WTC11 (cell line): ENCODE data around the gene MEIOSIN. TPM values are rescaled to one million over a fixed set of nuclear protein-coding genes. Genes with fewer than 3 reads are reported as not detected.
A peak's percentile ranks its signal among the peaks of the same experiment; 100 is the strongest.

Experiments
- ATAC-seq: fragments of 200-7000 bp; cut with Tn5 transposase; 2 replicates; pipeline ENCODE4 v1.10.0; 2021; ENCODE audit warnings: mild to moderate bottlenecking, moderate library complexity
- CTCF ChIA-PET: fragments of 300-600 bp; sonication (Branson Sonifier 250); formaldehyde crosslinking; loops from one replicate; lab custom pipeline; 2021; ENCODE audit warnings: antibody characterized with exemption; lab: Charles Lee
- POLR2A ChIA-PET: fragments of 350-600 bp; sonication (Branson Sonifier 250); formaldehyde crosslinking; loops from one replicate; lab custom pipeline; 2021; ENCODE audit warnings: antibody characterized with exemption; lab: Charles Lee
- DNase-seq: peaks from one replicate; pipeline ENCODE4 v3.0.0; 2021; ENCODE audit warnings: low spot score
- H3K27ac Mint-ChIP-seq: 2 replicates; pipeline ENCODE4 v1.8.0; 2021; ENCODE audit warnings: mixed read lengths
- H3K27me3 Mint-ChIP-seq: 2 replicates; pipeline ENCODE4 v1.8.0; 2021; ENCODE audit warnings: low read depth, mild to moderate bottlenecking, moderate library complexity, mixed read lengths
- H3K36me3 Mint-ChIP-seq: 2 replicates; pipeline ENCODE4 v1.8.0; 2021; ENCODE audit warnings: mixed read lengths
- H3K4me1 Mint-ChIP-seq: 2 replicates; pipeline ENCODE4 v1.8.0; 2022; ENCODE audit warnings: mixed read lengths
- H3K4me3 Mint-ChIP-seq: 2 replicates; pipeline ENCODE4 v1.8.0; 2021; ENCODE audit warnings: mild to moderate bottlenecking, moderate library complexity, mixed read lengths
- H3K9me3 Mint-ChIP-seq: 2 replicates; pipeline ENCODE4 v1.8.0; 2021; ENCODE audit warnings: mixed read lengths
- ATF6 ChIP-seq: sonication (generic); formaldehyde crosslinking; IDR thresholded peaks from 2 replicates; pipeline ENCODE4 v1.8.1; 2023; ENCODE audit warnings: mild to moderate bottlenecking, missing genetic modification reagents
- CREB1 ChIP-seq: sonication (generic); formaldehyde crosslinking; IDR thresholded peaks from 2 replicates; pipeline ENCODE4 v1.8.0; 2023; ENCODE audit warnings: mild to moderate bottlenecking, missing genetic modification reagents
- CTCF ChIP-seq: fragments of 200-600 bp; IDR thresholded peaks from 2 replicates; pipeline ENCODE4 v1.8.0; 2022; ENCODE audit warnings: antibody characterized with exemption
- ERG ChIP-seq: fragments of 250-450 bp; sonication (Bioruptor Pico); IDR thresholded peaks from 2 replicates; pipeline ENCODE4 v1.8.0; 2021; ENCODE audit warnings: mild to moderate bottlenecking
- FOXJ3 ChIP-seq: sonication (generic); formaldehyde crosslinking; IDR thresholded peaks from 2 replicates; pipeline ENCODE4 v1.9.0; 2021; ENCODE audit warnings: missing genetic modification reagents, mild to moderate bottlenecking, borderline replicate concordance
- GABPB1 ChIP-seq: sonication (generic); formaldehyde crosslinking; IDR thresholded peaks from 2 replicates; pipeline ENCODE4 v1.8.1; 2023; ENCODE audit warnings: mild to moderate bottlenecking, missing genetic modification reagents
- JAZF1 ChIP-seq: fragments of 250-450 bp; sonication (Bioruptor Pico); IDR thresholded peaks from 2 replicates; pipeline ENCODE4 v1.9.0; 2021; ENCODE audit warnings: moderate library complexity, mild to moderate bottlenecking, inconsistent platforms
- KAT7 ChIP-seq: sonication (generic); formaldehyde crosslinking; IDR thresholded peaks from 2 replicates; pipeline ENCODE4 v1.8.1; 2023; ENCODE audit warnings: missing genetic modification reagents, mild to moderate bottlenecking, borderline replicate concordance
- MXD4 ChIP-seq: fragments of 250-450 bp; sonication (Bioruptor Pico); IDR thresholded peaks from 2 replicates; pipeline ENCODE4 v1.8.0; 2021; ENCODE audit warnings: mild to moderate bottlenecking, moderate library complexity, borderline replicate concordance
- NFATC4 ChIP-seq: fragments of 250-450 bp; sonication (Bioruptor Pico); IDR thresholded peaks from 2 replicates; pipeline ENCODE4 v1.9.0; 2021; ENCODE audit warnings: mild to moderate bottlenecking
- NFYB ChIP-seq: sonication (generic); formaldehyde crosslinking; conservative IDR thresholded peaks from 2 replicates; pipeline ENCODE4 v1.8.0; 2022; ENCODE audit warnings: low read depth, missing genetic modification reagents
- NR2C2 ChIP-seq: sonication (generic); formaldehyde crosslinking; IDR thresholded peaks from 2 replicates; pipeline ENCODE4 v1.8.0; 2022; ENCODE audit warnings: mild to moderate bottlenecking, missing genetic modification reagents
- OVOL2 ChIP-seq: fragments of 250-450 bp; sonication (Bioruptor Pico); IDR thresholded peaks from 2 replicates; pipeline ENCODE4 v1.9.0; 2021; ENCODE audit warnings: mild to moderate bottlenecking, borderline replicate concordance
- SP1 ChIP-seq: sonication (generic); formaldehyde crosslinking; conservative IDR thresholded peaks from 2 replicates; pipeline ENCODE4 v1.8.1; 2022; ENCODE audit warnings: missing genetic modification reagents
- ZBTB43 ChIP-seq: sonication (generic); formaldehyde crosslinking; IDR thresholded peaks from 2 replicates; pipeline ENCODE4 v1.8.1; 2023; ENCODE audit warnings: mild to moderate bottlenecking, missing genetic modification reagents
- ZNF121 ChIP-seq: sonication (generic); formaldehyde crosslinking; IDR thresholded peaks from 2 replicates; pipeline ENCODE4 v1.8.0; 2023; ENCODE audit warnings: missing genetic modification reagents
- ZNF138 ChIP-seq: sonication (generic); formaldehyde crosslinking; conservative IDR thresholded peaks from 2 replicates; pipeline ENCODE4 v1.8.1; 2022; ENCODE audit warnings: mild to moderate bottlenecking, moderate library complexity, missing genetic modification reagents
- ZSCAN18 ChIP-seq: fragments of 250-450 bp; sonication (Bioruptor Pico); IDR thresholded peaks from 2 replicates; pipeline ENCODE4 v2.1.2; 2022; ENCODE audit warnings: mild to moderate bottlenecking, moderate library complexity
- total RNA-seq: library from RNA; stranded (reverse); gene quantifications from 3 replicates; pipeline ENCODE4 v1.2.3, GENCODE V29; 2021
- TF ChIP-seq, protein P1 (sequence below): fragments of 250-450 bp; sonication (Bioruptor Pico); conservative IDR thresholded peaks from 2 replicates; pipeline ENCODE4 v1.9.0; 2021; ENCODE audit warnings: mild to moderate bottlenecking
- TF ChIP-seq, protein P2 (sequence below): sonication (generic); formaldehyde crosslinking; IDR thresholded peaks from 2 replicates; pipeline ENCODE4 v1.8.1; 2022; ENCODE audit warnings: mild to moderate bottlenecking, missing genetic modification reagents, moderate library complexity, borderline replicate concordance

The MEIOSIN gene
- total RNA-seq, 1 experiment from 2014 or later: not detected

DNA sequence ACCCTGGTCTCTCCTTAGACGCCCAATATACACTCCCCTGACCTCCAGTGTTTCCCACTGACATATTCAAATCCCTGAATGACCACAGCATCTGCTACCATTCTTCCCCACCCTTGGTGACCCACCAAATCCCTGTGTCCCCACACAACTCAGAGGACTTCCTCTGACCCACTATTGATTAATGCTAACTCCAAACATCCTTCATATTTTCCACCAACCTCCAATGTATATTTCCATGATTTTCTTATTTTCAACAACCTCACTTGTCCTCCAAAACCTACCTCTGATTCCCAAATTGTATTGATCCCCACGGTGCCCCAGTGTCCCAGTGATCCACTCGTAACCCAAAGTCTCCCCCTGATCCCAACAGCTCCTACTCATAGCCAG lies 59.9 kb downstream of the MEIOSIN start:
- no peak for DNase-seq
- ChIA-PET POLR2A (interaction anchor here (0.6 to 1.2 kb wide), 10 partner anchors 11 to 85 kb away, joined by 3 to 6 read pairs (median 4); partner anchors contain the start of genes DMPK, FBXO46 and SIX5), CTCF (interaction anchor here (0.6 to 4.9 kb wide), 14 partner anchors 11 to 307 kb away, joined by 3 to 43 read pairs (median 4); partner anchors contain the start of genes DMPK, FOXA3, RSPH6A and SIX5)
- no peak overlapping the region; the same call in 1 of the 2 replicates for H3K27ac Mint-ChIP-seq
- peaks cover 17% of the 10 kb centered on the region for H3K4me1 Mint-ChIP-seq
- H3K36me3 Mint-ChIP-seq: peaks cover 16% of the 10 kb centered on the region
- ATAC-seq: no peak; the same call in 1 of the 2 replicates
- no peaks in the 10 kb centered on the region for H3K9me3 Mint-ChIP-seq
- no peak for TF ChIP-seq ATF6 (CRISPR knock-in tag)
- no peak for TF ChIP-seq ERG (CRISPR knock-in tag)
- TF ChIP-seq GABPB1 (CRISPR knock-in tag): no peak
- no peak for TF ChIP-seq ZNF138
- TF ChIP-seq KAT7: no peak
- no peak for TF ChIP-seq MXD4 (CRISPR knock-in tag)
- no peak for TF ChIP-seq NFYB
- no peak for TF ChIP-seq ZNF121
- no peak for TF ChIP-seq CREB1 (CRISPR knock-in tag)
- TF ChIP-seq NR2C2 (CRISPR knock-in tag): no peak
- TF ChIP-seq NFATC4: no peak
- TF ChIP-seq, protein P1, sequence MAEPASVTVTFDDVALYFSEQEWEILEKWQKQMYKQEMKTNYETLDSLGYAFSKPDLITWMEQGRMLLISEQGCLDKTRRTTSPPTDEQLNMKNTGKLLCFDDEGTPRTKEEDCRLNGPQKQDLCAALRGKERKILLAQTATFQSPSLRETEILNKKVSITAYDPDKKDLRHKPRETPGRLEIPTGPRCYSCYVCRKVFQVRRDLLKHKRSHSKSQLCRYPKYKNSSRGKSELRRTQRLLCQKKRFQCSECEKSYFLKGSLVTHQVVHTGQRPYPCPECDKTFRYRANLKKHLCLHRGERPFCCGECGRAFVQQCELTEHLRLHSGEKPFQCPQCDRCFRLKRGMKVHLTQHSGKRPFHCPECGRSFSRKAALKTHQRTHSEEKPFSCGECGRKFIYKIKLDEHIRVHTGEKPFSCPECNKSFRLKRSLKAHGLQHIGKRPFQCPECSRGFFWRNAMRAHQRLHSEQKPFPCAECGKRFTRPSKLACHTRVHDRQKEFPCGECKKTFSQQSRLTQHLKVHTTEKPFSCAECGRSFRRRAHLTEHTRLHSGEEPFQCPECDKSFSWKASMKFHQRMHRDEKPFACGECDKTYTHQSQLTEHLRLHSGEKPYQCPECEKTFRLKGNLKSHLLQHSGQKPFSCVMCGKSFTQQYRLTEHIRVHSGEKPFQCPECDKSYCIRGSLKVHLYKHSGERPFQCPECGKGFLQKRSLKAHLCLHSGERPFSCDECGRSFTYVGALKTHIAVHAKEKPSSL (CRISPR knock-in tag): no peak
- TF ChIP-seq FOXJ3 (CRISPR knock-in tag): no peak
- TF ChIP-seq, protein P2, sequence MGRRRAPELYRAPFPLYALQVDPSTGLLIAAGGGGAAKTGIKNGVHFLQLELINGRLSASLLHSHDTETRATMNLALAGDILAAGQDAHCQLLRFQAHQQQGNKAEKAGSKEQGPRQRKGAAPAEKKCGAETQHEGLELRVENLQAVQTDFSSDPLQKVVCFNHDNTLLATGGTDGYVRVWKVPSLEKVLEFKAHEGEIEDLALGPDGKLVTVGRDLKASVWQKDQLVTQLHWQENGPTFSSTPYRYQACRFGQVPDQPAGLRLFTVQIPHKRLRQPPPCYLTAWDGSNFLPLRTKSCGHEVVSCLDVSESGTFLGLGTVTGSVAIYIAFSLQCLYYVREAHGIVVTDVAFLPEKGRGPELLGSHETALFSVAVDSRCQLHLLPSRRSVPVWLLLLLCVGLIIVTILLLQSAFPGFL (CRISPR knock-in tag): no peak
- no peak for TF ChIP-seq OVOL2 (CRISPR knock-in tag)
- no peak for TF ChIP-seq ZBTB43 (CRISPR knock-in tag)
- TF ChIP-seq SP1 (CRISPR knock-in tag): no peak
- no peak for TF ChIP-seq ZSCAN18 (CRISPR knock-in tag)
- no peak for TF ChIP-seq JAZF1
- TF ChIP-seq CTCF: no peak
- TF ChIP-seq, all 79 proteins: peak for 0
- Mint-ChIP-seq H3K4me3 (peak overlapping the region; percentile 53), H3K27me3 (peaks cover 37% of the 10 kb centered on the region)
